ENCODE results near the gene SLC2A5. TPM values are rescaled to one million over a fixed set of nuclear protein-coding genes. Genes with fewer than 3 reads are reported as not detected.

SLC2A5 gene
- total RNA-seq, 1 donor from 2014 or later, result not detected

DNA sequence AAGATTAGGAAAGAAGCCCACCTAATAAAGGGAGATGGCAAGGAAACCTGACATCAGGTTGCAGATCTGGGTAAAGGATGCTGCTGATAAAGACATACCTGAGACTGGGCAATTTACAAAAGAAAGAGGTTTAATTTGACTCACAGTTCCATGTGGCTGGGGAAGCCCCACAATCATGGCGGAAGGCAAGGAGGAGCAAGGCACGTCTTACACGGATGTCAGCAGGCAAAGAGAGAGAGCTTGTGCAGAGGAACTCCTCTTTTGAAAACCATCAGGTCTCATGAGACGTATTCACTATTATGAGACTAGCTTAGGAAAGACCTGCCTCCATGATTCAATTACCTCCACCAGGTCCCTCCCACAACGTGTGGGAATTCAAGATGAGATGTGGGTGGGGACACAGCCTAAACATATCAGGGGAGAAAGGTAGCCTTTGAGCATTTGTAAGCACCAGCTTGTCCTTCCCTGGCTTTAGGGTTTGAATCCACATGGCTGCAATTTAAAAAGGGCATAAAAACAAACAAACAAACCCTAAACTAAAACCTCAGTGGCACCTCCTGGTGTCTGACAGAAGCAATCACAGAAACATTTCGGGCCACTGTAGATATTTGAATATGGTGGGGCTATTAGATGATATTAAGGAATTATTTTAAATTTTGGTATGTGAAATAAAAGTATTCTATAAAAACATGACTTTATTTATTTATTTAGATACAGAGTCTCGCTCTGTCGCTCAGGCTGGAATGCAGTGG is 76.3 kb downstream of the SLC2A5 start:
- DNase-seq (ENCODE audit: low spot score, unreplicated experiment), result no peak
- Mint-ChIP-seq H3K4me1 (ENCODE audit: low read depth) (no peaks in the 10 kb centered on the region), H3K9me3 (ENCODE audit: low read depth) (no peaks in the 10 kb centered on the region), H3K4me3 (ENCODE audit: low read depth) (no peak overlapping the region), H3K27me3 (no peaks in the 10 kb centered on the region), H3K27ac (no peak overlapping the region), H3K36me3 (ENCODE audit: insufficient read depth) (no peaks in the 10 kb centered on the region)
- TF ChIP-seq, protein P1, sequence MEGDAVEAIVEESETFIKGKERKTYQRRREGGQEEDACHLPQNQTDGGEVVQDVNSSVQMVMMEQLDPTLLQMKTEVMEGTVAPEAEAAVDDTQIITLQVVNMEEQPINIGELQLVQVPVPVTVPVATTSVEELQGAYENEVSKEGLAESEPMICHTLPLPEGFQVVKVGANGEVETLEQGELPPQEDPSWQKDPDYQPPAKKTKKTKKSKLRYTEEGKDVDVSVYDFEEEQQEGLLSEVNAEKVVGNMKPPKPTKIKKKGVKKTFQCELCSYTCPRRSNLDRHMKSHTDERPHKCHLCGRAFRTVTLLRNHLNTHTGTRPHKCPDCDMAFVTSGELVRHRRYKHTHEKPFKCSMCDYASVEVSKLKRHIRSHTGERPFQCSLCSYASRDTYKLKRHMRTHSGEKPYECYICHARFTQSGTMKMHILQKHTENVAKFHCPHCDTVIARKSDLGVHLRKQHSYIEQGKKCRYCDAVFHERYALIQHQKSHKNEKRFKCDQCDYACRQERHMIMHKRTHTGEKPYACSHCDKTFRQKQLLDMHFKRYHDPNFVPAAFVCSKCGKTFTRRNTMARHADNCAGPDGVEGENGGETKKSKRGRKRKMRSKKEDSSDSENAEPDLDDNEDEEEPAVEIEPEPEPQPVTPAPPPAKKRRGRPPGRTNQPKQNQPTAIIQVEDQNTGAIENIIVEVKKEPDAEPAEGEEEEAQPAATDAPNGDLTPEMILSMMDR (IDR thresholded peaks at IDR 0.05; ENCODE audit: unreplicated experiment), result peak; percentile 13

DNA sequence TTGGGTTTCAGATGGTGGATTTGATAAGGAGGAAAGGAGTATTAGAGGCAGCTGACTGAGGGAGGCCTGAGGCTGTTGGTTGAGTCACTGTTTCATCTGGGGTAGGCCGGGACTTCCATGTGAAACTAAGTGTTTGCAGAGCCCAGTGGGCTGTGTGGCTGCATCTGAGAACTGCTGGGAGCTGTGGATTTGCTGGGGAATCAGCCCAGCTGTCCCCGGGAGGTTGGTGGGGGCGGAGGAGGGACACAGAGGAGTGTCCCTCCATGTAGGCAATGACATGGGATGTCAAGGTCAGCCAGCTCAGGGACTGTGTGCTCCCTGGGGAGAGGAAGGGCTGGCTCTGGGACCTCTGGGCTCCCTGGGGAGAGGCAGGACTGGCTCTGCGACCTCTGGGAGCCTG is 79.6 kb downstream of the SLC2A5 start:
- no peaks in the 10 kb centered on the region for H3K36me3 Mint-ChIP-seq (ENCODE audit: insufficient read depth)
- H3K4me1 Mint-ChIP-seq (ENCODE audit: low read depth), result no peaks in the 10 kb centered on the region
- TF ChIP-seq, protein P1 (IDR thresholded peaks at IDR 0.05; ENCODE audit: unreplicated experiment), result no peak
- no peak overlapping the region for H3K4me3 Mint-ChIP-seq (ENCODE audit: low read depth)
- H3K27ac Mint-ChIP-seq, result no peak overlapping the region
- DNase-seq (ENCODE audit: low spot score, unreplicated experiment), result no peak
- no peaks in the 10 kb centered on the region for H3K9me3 Mint-ChIP-seq (ENCODE audit: low read depth)
- H3K27me3 Mint-ChIP-seq, result no peaks in the 10 kb centered on the region

- no peaks in the 10 kb centered on the region for H3K9me3 Mint-ChIP-seq (ENCODE audit: low read depth)
- no peaks in the 10 kb centered on the region for H3K36me3 Mint-ChIP-seq (ENCODE audit: insufficient read depth)
- no peaks in the 10 kb centered on the region for H3K27me3 Mint-ChIP-seq
- TF ChIP-seq, protein P1 (IDR thresholded peaks at IDR 0.05; ENCODE audit: unreplicated experiment), result no peak
- H3K27ac Mint-ChIP-seq, result no peak overlapping the region
- H3K4me1 Mint-ChIP-seq (ENCODE audit: low read depth), result no peaks in the 10 kb centered on the region
- DNase-seq (ENCODE audit: low spot score, unreplicated experiment), result no peak
- H3K4me3 Mint-ChIP-seq (ENCODE audit: low read depth), result no peak overlapping the region
Observed at GRCh38 chr1:8989061-8989460, 80.4 kb downstream of the SLC2A5 start.

GRCh38 chr1:8988618-8988967 is 80.8 kb downstream of the SLC2A5 start:
- TF ChIP-seq, protein P1 (IDR thresholded peaks at IDR 0.05; ENCODE audit: unreplicated experiment), result no peak
- H3K4me3 Mint-ChIP-seq (ENCODE audit: low read depth), result no peak overlapping the region

GRCh38 chr1:8987881-8988617 is 81.4 kb downstream of the SLC2A5 start:
- H3K27ac Mint-ChIP-seq, result no peak overlapping the region
- H3K4me1 Mint-ChIP-seq (ENCODE audit: low read depth), result no peaks in the 10 kb centered on the region
- no peak overlapping the region for H3K4me3 Mint-ChIP-seq (ENCODE audit: low read depth)
- DNase-seq (ENCODE audit: low spot score, unreplicated experiment), result peak; percentile 55
- no peaks in the 10 kb centered on the region for H3K36me3 Mint-ChIP-seq (ENCODE audit: insufficient read depth)
- no peaks in the 10 kb centered on the region for H3K9me3 Mint-ChIP-seq (ENCODE audit: low read depth)
- TF ChIP-seq, protein P1 (IDR thresholded peaks at IDR 0.05; ENCODE audit: unreplicated experiment), result peak; percentile 96
- H3K27me3 Mint-ChIP-seq, result no peaks in the 10 kb centered on the region

More at GRCh38 chr1:8988618-8988967, 80.8 kb downstream of the SLC2A5 start:
- Mint-ChIP-seq H3K4me1 (ENCODE audit: low read depth) (no peaks in the 10 kb centered on the region), H3K27ac (no peak overlapping the region), H3K27me3 (no peaks in the 10 kb centered on the region), H3K9me3 (ENCODE audit: low read depth) (no peaks in the 10 kb centered on the region), H3K36me3 (ENCODE audit: insufficient read depth) (no peaks in the 10 kb centered on the region)
- no peak for DNase-seq (ENCODE audit: low spot score, unreplicated experiment)

Measured in progenitor cell of endocrine pancreas (in vitro differentiated cells).